Measurements from ENCODE around the gene PLPP4.

PLPP4 gene

DNA sequence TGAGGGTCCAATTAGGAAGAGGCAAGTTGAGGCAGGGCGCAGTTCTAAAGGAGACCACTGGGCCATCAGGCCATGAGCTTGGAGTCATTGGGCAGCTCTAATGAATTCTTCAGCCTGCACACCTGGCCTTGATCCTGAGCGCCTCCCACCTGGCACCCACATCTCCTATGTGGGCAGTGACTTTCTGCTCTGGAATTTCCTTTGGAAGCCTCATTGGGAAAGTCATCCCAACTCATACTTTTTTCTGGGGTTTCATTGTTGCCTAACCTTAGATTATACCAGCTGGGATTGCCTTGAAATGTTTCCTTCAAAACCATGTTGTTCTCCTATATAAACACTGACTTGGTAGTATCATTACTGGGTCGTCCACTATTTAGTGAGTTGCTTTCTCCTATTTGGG lies 54.1 kb downstream of the PLPP4 start:
- Mint-ChIP-seq H3K36me3 (ENCODE audit: low read depth) (no peaks in the 10 kb centered on the region), H3K9me3 (peaks cover 7% of the 10 kb centered on the region), H3K4me1 (ENCODE audit: low read depth) (no peaks in the 10 kb centered on the region), H3K27ac (no peak overlapping the region), H3K27me3 (no peaks in the 10 kb centered on the region), H3K4me3 (no peak overlapping the region)
- DNase-seq, result no peak

DNA sequence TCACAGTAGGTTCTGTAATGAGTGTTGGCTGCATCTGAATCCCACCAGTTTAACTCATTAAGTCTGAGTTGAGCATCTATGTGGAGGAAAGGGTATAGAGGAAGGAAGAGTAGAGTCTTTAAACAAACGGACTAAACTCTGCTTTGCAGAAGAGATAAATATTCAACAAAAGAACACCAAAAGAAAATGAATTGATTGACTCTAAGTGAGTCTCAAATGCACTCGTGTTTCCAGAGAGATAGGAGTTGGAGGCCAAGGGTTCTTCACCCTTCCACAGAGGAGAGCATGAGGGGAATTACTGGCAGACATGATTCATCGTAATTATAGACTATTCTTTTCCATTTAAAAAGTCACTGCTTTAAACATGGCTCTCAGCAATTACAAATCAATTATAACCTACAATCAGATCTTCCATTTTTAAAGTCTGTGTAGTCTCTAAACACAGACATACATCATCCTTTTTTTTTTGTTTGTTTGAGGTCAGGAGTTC lies 56.3 kb downstream of the PLPP4 start:
- H3K4me3 Mint-ChIP-seq, result no peak overlapping the region
- no peak for DNase-seq
- H3K4me1 Mint-ChIP-seq (ENCODE audit: low read depth), result no peaks in the 10 kb centered on the region
- no peak overlapping the region for H3K27ac Mint-ChIP-seq
- H3K27me3 Mint-ChIP-seq, result no peaks in the 10 kb centered on the region
- no peaks in the 10 kb centered on the region for H3K36me3 Mint-ChIP-seq (ENCODE audit: low read depth)
- peaks cover 7% of the 10 kb centered on the region for H3K9me3 Mint-ChIP-seq

DNA sequence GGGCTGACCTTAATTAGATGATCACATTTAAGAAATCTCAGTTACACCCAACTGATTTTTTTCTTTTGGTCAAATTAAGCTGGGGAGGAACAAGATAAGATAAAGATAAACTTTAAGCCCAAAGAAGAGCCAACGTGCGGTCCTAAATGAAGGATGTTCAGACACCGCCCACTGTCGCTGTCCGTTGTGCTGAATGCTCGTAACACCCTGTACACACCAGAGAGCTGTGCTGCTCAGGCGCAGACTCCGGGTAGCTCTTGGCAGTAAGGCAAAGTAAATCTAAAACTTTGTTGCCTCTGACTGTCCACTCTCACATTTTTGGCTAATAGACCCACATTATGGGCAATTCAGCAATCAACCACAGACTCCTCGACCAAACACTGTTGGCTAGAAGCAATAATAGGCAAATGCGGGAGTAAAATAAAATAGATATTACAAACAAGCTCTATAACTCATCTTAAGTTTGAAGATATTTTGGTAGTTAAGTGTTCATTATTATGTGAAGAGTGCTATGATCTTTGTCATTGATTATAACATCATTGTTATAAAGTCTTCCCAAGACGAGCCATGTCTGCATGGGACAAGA lies 57.1 kb downstream of the PLPP4 start:
- H3K9me3 Mint-ChIP-seq, result peaks cover 7% of the 10 kb centered on the region
- no peaks in the 10 kb centered on the region for H3K36me3 Mint-ChIP-seq (ENCODE audit: low read depth)
- H3K27me3 Mint-ChIP-seq, result no peaks in the 10 kb centered on the region
- no peak overlapping the region for H3K27ac Mint-ChIP-seq
- DNase-seq, result no peak
- H3K4me3 Mint-ChIP-seq, result no peak overlapping the region
- no peaks in the 10 kb centered on the region for H3K4me1 Mint-ChIP-seq (ENCODE audit: low read depth)

DNA sequence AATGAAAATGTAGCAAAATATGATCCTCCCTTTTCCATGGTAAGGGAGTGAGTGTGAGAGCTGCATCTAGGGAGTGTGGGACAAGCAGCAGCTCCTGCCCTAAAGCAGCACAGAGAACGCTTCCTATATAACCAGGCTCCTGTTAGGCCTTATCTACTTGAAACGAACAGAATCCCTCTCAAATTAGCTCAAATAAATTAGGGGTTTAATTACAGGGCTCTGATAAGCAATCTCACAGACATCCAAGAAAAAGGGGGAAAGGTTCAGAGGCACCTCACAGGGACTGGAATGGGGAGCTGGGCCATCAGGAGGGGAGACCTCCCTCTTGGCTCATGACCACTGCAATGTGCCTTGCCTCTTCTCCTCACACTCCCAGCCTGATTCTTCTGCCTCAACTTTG lies 57.9 kb downstream of the PLPP4 start:
- Mint-ChIP-seq H3K36me3 (ENCODE audit: low read depth) (no peaks in the 10 kb centered on the region), H3K4me1 (ENCODE audit: low read depth) (no peaks in the 10 kb centered on the region), H3K27ac (no peak overlapping the region), H3K4me3 (no peak overlapping the region), H3K9me3 (peaks cover 7% of the 10 kb centered on the region), H3K27me3 (no peaks in the 10 kb centered on the region)
- no peak for DNase-seq

DNA sequence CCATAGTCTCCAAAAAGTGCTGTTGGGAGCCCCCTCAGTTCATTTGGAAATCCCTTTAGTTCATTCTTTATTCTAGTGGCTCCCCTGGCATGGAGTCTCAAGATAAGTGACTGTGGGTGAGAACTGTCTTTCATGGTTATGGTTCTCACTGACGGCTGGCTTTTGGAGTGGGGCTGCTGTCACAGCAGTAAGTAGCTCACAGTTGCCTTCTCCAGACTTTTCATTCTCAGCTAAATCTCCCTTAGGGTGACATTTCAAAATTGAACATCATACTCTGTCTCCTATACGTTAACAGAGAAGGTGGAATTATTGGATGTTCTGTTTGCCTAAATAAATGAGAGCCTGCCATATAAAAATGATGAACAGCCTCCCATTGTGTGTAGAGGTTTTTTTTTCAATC lies 58.7 kb downstream of the PLPP4 start:
- no peak overlapping the region for H3K4me3 Mint-ChIP-seq
- H3K4me1 Mint-ChIP-seq (ENCODE audit: low read depth), result no peaks in the 10 kb centered on the region
- no peak overlapping the region for H3K27ac Mint-ChIP-seq
- DNase-seq, result no peak
- H3K27me3 Mint-ChIP-seq, result no peaks in the 10 kb centered on the region
- H3K9me3 Mint-ChIP-seq, result peaks cover 7% of the 10 kb centered on the region
- H3K36me3 Mint-ChIP-seq (ENCODE audit: low read depth), result no peaks in the 10 kb centered on the region

DNA sequence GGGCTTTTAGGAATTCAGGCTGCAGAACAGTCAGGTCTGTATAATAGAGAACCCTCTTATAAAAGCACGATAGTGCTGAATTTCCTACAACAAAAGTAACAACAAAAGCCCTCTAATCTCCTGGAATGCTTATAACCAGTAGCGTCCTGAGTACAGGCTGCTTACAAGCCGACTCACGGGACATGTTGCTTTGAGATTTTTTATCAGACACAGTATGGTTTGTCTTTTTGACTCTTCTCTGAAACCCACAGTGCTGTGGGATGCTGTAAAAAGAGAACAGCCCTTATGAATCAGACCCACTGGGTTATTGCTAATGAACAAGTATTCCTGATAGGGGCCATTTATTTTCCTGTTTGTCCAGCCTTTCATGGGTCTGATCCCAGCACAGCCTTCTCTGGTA lies 59.4 kb downstream of the PLPP4 start:
- Mint-ChIP-seq H3K27me3 (no peaks in the 10 kb centered on the region), H3K4me1 (ENCODE audit: low read depth) (no peaks in the 10 kb centered on the region), H3K27ac (no peak overlapping the region), H3K36me3 (ENCODE audit: low read depth) (no peaks in the 10 kb centered on the region), H3K4me3 (no peak overlapping the region), H3K9me3 (peaks cover 7% of the 10 kb centered on the region)
- no peak for DNase-seq

DNA sequence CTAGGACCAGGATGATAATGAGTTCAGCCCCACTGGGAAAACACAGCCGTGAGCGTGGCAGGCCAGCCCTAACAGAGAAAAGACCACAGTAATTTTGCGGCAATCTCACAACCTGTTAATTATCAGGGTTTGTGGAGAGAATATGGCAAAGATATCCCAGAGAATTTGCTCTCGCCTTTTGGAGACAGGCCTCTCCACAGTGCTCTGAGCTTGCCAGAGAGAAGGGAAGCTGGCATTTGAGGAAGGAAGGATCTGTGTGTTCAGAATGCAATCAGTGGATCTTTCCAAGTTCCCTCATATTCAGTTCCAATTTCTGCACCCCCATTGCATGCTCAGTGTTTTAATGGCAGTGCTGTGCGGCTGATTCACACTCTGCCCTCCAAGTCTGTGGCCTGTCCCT lies 60.2 kb downstream of the PLPP4 start:
- DNase-seq, result no peak
- no peaks in the 10 kb centered on the region for H3K36me3 Mint-ChIP-seq (ENCODE audit: low read depth)
- no peak overlapping the region for H3K27ac Mint-ChIP-seq
- H3K9me3 Mint-ChIP-seq, result peaks cover 7% of the 10 kb centered on the region
- H3K4me3 Mint-ChIP-seq, result no peak overlapping the region
- H3K27me3 Mint-ChIP-seq, result no peaks in the 10 kb centered on the region
- no peaks in the 10 kb centered on the region for H3K4me1 Mint-ChIP-seq (ENCODE audit: low read depth)

DNA sequence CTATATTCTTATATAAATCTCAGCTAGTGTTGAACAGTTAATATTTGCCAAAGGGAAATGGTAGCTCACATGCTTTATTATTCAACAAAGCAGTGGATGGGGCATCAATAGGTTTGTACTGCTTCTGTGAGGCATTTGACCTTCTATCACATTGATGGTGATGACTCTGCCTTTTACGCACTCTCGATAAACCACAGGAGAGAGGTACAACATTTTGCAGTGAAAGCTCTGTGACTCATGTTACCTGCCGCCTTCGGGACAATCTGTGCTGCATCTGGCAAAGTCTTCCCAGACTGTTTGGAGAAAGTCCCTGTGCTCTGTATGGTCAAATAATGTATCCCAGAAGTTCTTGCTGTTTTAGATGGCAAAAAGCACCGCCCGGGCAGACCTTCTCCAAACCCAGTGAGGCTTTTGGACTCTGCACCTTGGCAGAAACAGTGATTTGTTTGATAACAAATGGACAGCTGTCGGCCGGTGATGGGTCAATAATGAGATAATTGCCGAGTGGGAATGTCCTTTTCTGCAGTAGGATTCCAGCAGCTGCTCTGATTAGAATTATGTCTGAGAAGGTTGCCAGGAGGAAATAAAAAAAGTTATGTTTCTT lies 61.0 kb downstream of the PLPP4 start:
- no peaks in the 10 kb centered on the region for H3K4me1 Mint-ChIP-seq (ENCODE audit: low read depth)
- H3K27ac Mint-ChIP-seq, result no peak overlapping the region
- H3K9me3 Mint-ChIP-seq, result peaks cover 6% of the 10 kb centered on the region
- H3K36me3 Mint-ChIP-seq (ENCODE audit: low read depth), result no peaks in the 10 kb centered on the region
- H3K4me3 Mint-ChIP-seq, result no peak overlapping the region
- H3K27me3 Mint-ChIP-seq, result no peaks in the 10 kb centered on the region
- DNase-seq, result no peak

DNA sequence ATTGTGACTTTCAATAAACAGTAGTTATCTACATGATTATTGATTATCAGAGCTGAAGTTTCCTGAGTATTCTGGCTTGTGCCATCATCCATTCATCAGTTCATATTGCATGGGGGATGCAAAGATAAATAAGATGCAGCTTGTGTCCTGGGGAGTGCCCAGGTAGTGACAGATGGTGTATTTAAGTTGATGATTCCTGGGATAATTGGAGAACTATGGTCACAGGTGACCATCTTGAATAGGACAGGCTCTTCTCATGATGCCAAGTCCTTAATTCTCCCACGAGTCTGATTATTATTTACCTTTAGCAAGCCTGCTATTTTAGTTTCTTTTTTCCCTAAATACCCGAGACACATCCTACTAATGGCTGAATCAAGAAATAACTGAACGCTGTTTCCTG lies 64.9 kb downstream of the PLPP4 start:
- H3K27me3 Mint-ChIP-seq, result no peaks in the 10 kb centered on the region
- no peak for DNase-seq
- no peaks in the 10 kb centered on the region for H3K9me3 Mint-ChIP-seq
- H3K4me3 Mint-ChIP-seq, result no peak overlapping the region
- no peak overlapping the region for H3K27ac Mint-ChIP-seq
- no peaks in the 10 kb centered on the region for H3K36me3 Mint-ChIP-seq (ENCODE audit: low read depth)
- H3K4me1 Mint-ChIP-seq (ENCODE audit: low read depth), result no peaks in the 10 kb centered on the region

DNA sequence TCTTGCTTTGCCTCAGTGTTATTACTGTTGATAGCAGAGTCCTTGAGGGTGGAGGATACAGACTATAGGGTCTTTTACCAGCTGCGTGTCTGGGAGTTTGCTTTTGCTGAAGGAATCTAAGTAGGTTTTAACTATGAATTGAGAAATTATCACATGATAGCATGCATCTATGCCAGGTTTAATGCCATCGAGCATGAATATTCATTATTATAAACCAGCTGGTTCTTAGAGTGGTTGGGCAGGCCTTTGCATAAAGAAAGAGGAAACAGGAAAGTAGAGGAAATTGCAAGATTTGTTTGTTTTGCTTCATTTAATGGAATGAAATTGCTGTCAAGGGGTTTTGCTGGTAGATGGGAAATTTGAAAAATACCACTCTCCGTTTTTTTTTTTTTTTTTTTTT lies 70.7 kb downstream of the PLPP4 start:
- no peaks in the 10 kb centered on the region for H3K4me1 Mint-ChIP-seq (ENCODE audit: low read depth)
- peaks cover 2% of the 10 kb centered on the region for H3K9me3 Mint-ChIP-seq
- peaks cover 5% of the 10 kb centered on the region for H3K27me3 Mint-ChIP-seq
- H3K36me3 Mint-ChIP-seq (ENCODE audit: low read depth), result no peaks in the 10 kb centered on the region
- no peak for DNase-seq
- H3K4me3 Mint-ChIP-seq, result no peak overlapping the region
- H3K27ac Mint-ChIP-seq, result no peak overlapping the region

DNA sequence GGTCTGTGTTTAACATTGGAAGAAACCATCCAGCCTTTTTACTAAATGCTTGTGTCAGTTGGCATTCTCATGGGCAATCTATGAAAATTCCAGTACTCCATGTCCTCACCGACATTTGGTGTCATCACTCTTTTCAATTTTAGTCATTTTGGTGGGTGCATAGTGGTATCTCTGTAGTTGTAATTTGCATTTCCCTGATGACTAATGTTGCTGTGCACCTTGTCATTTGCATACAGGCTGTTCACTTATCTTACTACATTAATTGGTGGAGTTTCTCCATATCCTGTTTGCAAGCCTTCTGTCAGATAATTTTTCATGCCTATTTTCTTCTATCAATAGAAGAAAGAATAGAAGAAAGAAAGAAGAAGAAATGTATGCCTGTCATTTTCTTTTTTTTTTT lies 73.7 kb downstream of the PLPP4 start:
- peaks cover 12% of the 10 kb centered on the region for H3K9me3 Mint-ChIP-seq
- H3K36me3 Mint-ChIP-seq (ENCODE audit: low read depth), result no peaks in the 10 kb centered on the region
- H3K4me3 Mint-ChIP-seq, result no peak overlapping the region
- no peak overlapping the region for H3K27ac Mint-ChIP-seq
- no peak for DNase-seq
- H3K27me3 Mint-ChIP-seq, result peaks cover 5% of the 10 kb centered on the region
- H3K4me1 Mint-ChIP-seq (ENCODE audit: low read depth), result no peaks in the 10 kb centered on the region

DNA sequence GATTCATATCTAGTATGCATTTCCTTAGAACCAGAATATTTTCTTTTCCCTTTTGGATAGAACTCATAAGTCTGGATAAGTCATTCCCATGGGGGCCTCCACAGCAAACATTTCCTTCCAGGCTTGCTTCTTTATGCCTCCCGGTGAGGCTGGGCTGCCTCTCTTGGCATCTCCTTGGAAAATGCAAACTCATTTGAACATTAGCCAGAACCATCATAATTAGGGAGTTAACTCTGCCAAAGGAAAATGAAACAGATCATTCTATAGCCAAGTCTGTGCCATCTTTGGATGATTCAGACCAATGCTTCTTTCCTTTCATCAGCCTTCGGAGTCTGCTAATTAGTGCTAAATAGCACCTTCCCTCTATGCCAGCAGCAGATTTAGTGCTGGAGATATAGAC lies 81.1 kb downstream of the PLPP4 start:
- no peaks in the 10 kb centered on the region for H3K36me3 Mint-ChIP-seq (ENCODE audit: low read depth)
- H3K27ac Mint-ChIP-seq, result no peak overlapping the region
- no peak for DNase-seq
- peaks cover 10% of the 10 kb centered on the region for H3K9me3 Mint-ChIP-seq
- no peaks in the 10 kb centered on the region for H3K4me1 Mint-ChIP-seq (ENCODE audit: low read depth)
- peaks cover 3% of the 10 kb centered on the region for H3K27me3 Mint-ChIP-seq
- H3K4me3 Mint-ChIP-seq, result no peak overlapping the region

DNA sequence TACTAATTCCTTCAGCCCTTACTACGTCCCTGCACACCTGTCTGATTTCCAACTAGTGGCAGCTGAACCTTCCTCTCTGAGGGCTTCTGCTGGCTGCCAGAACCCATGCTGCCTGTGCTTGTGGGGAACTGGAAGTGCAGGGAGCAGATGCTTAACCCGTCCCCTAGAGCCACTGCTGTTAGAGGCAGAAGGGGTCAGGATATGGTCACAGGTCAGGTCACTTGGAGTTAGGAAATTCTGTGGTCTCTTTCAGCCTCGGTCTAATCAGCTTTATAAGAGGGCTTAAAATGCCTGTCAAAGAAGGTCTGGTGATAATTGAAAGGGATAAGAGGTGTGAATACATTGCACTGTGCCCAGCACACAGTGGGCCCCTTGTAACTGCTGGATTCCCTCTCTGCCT lies 82.0 kb downstream of the PLPP4 start:
- H3K9me3 Mint-ChIP-seq, result peaks cover 9% of the 10 kb centered on the region
- H3K4me3 Mint-ChIP-seq, result no peak overlapping the region
- peaks cover 3% of the 10 kb centered on the region for H3K27me3 Mint-ChIP-seq
- DNase-seq, result no peak
- no peaks in the 10 kb centered on the region for H3K4me1 Mint-ChIP-seq (ENCODE audit: low read depth)
- H3K27ac Mint-ChIP-seq, result no peak overlapping the region
- no peaks in the 10 kb centered on the region for H3K36me3 Mint-ChIP-seq (ENCODE audit: low read depth)

DNA sequence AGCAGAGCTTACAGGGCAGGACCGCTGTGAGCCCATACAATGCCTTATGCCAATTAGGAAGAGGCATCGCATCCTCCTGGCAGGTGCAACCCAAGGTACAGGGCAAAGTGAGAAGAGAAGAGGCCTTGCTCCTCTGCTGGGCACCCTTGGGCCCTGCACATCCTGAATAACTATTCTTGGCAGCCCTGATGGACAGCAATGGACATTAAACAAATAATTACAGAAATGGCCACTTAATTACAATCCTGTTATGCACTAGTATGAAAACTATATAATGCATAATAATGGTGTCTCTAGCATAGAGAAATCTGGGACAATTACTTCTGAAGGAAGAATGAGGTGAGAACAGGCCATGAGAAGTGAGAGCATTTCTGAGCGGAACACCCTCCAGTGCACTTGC lies 83.5 kb downstream of the PLPP4 start:
- Mint-ChIP-seq H3K4me3 (no peak overlapping the region), H3K27ac (no peak overlapping the region), H3K4me1 (ENCODE audit: low read depth) (no peaks in the 10 kb centered on the region), H3K9me3 (no peaks in the 10 kb centered on the region), H3K27me3 (peaks cover 3% of the 10 kb centered on the region), H3K36me3 (ENCODE audit: low read depth) (no peaks in the 10 kb centered on the region)
- no peak for DNase-seq

DNA sequence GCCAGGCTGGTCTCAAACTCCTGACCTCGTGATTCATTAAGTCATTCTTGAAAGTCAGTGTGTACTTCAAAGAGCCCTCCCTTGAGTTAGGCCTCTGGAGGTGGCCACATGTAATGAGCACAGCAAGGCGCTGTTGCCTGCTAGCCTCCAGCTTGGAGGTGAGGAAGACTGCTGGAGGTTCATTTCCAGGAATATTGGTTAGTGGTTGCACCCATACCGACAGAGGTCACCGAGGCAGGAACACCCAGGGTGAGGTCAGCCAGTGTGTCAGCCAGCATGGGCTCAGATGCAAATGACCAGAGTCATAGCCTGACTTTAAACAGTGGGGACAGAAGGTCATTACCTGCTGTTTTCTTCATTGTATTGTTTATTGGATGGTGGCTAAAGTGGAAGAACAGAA lies 85.0 kb downstream of the PLPP4 start:
- Mint-ChIP-seq H3K27ac (no peak overlapping the region), H3K27me3 (no peaks in the 10 kb centered on the region), H3K36me3 (ENCODE audit: low read depth) (no peaks in the 10 kb centered on the region), H3K4me1 (ENCODE audit: low read depth) (no peaks in the 10 kb centered on the region), H3K9me3 (no peaks in the 10 kb centered on the region), H3K4me3 (no peak overlapping the region)
- no peak for DNase-seq

DNA sequence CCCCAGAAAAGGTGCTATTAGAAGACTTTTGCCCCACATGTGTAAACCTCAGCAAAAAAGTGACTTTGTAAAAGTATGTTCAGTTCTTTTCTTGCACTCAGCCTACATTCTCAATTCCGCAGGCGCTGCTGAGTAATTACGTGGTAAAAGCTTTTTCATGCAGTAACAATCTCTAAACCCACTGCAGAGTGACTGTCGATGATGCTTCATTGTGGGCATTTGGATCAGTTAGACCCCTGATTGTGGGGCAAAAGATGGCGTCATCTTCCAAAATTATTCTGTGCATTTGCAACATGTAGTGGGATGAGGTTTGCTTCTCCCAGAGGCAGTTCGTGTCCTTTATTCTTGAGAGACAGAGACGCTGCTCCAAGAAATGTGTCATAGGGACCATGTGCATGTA lies 85.6 kb downstream of the PLPP4 start:
- Mint-ChIP-seq H3K36me3 (ENCODE audit: low read depth) (no peaks in the 10 kb centered on the region), H3K4me3 (no peak overlapping the region), H3K27me3 (no peaks in the 10 kb centered on the region), H3K4me1 (ENCODE audit: low read depth) (no peaks in the 10 kb centered on the region), H3K27ac (no peak overlapping the region), H3K9me3 (no peaks in the 10 kb centered on the region)
- DNase-seq, result no peak

All from activated T-cell treated with anti-CD3 and anti-CD28 coated beads, Interleukin-2, amount 50 U/mL, for 24 hours (primary cell).